NCI-H2171 (cell line): ENCODE results near the gene RNF220.
"Not testable (repeated sequence)": the region's sequence is repeated elsewhere in the genome, so short reads cannot be mapped to it uniquely, and the experiment has no call there.

ENCODE experiments used
- DNase-seq: peaks from one replicate; lab custom pipeline; 2025; lab: John Stamatoyannopoulos, UW

The RNF220 gene

DNA sequence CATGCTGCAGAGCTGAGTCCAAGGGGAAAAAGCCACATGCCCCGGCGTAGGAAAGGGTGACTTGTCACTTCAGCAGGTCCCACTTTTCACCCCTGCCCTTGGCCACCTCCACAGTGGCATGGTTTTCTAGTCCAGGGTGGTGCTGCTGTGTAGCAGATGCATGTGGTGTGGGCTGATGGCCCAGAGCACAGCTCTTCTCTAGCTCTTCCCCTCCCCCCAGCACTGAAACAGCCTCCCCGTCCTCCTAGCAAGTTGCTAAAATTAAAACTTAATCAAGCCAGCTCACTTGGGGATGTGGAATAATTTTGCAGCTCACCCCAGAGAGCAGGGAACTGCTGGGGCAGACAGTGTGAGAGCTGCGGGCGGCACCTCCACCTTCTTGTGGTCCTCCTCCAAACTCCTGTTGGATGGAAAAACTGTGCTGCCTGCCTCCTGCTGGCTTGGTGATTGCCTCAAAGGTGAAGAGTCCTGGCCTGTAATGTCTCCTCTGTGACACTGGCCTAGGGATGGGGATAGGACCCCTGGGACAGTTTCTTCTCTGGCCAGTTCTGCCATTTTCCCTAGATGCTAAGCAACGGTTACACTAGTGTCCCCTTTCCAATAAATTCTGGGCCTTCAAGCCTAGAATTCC, 91.6 kb downstream of the RNF220 start:
- no peak for DNase-seq

- peak; percentile 8 for DNase-seq
These were observed 92.5 kb downstream of the RNF220 start for GRCh38 chr1:44497422-44498170.

GRCh38 chr1:44499306-44499705, 94.3 kb downstream of the RNF220 start:
- DNase-seq, result no peak

DNA sequence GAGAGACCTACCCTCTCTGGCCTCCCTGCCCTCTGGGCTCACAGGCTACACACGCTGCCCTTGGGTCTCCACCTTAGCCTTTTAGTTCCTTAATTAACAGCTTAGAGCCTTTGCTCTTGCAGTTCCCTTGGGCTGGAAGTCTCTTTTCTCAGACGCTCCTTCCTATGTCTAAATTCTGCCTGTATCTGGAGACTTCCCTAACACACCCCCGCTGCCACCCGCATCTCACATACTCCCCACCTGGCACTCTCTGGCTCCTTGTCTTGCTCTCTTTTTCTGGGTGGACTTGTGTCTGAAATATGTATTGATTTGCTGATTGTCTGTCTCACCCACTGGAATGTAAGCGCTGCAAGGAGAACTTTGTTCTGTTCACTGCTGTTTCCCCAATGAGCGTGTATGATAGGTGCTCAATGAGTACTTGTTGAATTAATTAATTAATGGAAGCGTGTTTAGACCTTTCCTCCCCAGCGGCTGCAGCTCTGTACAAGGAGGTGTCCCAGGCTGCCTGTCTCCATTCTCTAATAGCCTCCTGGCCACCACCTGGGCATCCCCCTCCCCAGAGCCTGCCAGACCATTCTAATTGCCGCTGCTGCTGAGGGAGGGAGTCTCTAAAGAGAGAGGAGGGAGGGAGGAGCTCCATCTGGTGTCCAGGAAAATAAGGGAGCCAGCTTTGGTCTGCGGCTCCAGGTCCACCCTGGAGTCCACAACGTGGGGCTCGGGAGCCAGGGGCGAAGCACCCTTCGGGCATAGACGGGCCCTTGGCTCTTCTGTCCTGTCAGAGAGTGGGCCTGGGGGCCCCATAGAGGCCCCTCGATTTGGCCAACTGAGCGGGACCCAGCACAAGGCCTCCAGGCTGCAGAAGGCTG, 95.4 kb downstream of the RNF220 start:
- DNase-seq, result no peak

DNA sequence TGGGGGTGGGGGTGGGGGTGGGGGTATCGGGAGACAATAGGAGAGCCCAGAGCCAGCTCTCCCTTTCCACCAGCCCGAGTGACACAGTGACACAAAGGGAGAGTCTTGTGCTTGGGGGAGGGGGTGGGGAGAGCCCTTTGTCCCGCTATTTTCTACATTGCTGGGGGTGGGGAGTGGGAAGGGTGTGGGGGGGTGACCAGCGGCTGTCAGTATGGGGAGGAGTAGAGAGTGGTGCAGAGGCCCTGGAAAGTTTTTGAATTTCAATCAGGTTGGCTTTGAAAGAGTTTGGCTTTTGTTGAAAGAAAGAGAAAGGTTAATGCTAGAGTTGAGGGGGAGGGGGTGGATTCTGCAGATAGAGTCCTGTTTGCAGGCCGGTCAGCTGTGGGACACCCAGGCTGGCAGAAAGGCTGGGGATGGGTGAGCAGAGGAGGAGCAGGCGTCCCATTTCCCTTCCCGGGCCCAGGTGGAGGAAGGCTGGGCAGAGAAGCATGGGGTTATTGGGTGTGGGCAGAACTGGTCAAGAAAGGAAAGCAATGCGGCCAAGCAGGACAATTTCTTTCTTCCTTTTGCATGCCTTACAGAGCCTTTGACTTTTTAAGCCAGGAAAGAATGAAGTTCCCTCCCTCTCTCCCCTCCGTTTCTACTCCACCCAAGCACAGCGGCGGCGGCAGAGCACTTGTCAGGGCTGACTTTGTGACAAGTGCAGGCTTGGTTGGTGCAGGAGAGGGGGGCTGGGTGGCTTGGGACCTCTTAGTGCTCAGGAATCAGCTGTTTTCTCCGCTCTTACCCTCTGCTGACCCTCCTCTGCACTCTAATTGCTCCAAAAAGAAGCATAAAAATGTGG, 96.2 kb downstream of the RNF220 start:
- no peak for DNase-seq

DNA sequence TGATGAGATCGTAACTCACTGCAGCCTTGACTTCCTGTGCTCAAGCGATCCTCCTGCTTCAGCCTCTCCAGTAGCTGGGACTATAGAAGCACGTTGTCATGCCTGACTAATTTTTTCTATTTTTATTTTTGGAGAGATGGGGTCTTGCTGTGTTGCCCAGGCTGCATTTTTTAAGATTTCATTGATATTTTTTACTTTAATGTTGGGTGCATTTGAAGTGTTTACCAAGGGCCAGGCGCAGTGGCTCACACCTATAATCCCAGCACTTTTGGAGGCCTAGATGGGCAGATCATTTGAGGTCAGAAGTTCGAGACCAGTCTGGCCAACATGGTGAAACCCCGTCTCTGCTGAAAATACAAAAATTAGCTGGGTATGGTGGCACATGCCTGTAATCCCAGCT, 97.8 kb downstream of the RNF220 start:
- DNase-seq, result not testable (repeated sequence)

GRCh38 chr1:44503625-44504024, 98.6 kb downstream of the RNF220 start:
- DNase-seq, result no peak

GRCh38 chr1:44505210-44505993, 100.3 kb downstream of the RNF220 start:
- DNase-seq, result no peak

DNA sequence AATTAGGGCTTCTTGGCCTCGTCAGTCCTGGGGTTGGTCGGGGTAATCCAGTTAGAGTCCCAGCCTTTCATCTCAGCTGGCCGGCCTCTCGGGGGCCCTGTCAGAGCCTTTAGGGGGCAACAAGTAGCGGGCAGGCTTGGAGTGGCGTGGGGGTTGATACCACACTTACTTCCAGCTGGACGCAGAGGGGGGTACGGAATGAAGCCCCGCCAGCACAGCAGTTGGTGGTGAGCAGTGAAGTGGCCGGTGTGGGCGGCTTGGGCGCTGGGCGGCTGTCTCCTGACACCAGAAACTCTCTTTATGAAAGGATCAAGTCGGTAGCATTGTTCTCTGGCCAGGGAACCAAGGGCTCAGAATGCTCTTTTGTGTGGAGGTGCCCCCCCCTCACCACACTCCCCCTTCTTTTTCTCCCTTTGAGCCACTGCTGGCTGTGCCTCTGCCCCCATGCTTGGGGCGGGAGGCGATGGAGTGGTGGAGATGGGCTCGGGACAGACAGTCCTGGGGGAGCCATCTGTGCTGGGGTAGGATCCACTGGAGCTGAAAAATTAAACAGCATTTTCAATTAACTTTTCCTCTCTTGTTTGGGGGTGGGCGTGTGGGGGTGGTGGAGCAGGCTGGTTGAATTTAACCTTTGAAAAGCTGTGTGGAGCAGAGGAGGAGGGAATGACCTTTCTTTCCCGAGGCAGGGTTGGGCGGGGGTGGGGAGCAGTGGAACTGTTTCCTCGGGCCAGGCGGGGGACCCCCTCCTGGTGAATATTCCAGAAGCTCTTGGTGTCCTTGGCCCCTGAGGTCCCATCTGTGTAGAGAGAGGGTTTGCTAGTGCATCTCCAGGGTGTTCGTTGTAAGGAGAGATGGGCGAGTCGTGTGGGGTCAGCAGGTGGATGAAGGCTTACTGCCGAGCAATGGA, 102.7 kb downstream of the RNF220 start:
- no peak for DNase-seq

DNA sequence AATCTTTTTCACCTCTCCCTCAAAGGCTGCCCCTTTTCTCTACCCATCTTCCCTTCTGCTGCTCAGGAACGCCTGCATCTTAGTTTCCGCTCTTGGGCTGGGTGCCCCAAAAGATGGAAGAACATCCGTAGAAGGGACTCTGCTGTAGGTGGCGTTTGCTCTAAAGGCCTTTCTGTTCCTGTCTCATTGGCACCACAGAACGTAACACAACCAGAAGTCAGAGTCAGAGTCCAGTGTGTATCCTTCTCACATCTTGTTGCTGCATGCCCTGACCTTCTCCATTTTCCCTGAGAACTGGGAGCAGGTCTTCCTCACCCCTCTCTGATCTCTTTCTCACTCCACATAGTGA, 103.3 kb downstream of the RNF220 start:
- DNase-seq, result no peak

- DNase-seq, result no peak
These were observed 106.3 kb downstream of the RNF220 start for GRCh38 chr1:44511363-44511762.

DNA sequence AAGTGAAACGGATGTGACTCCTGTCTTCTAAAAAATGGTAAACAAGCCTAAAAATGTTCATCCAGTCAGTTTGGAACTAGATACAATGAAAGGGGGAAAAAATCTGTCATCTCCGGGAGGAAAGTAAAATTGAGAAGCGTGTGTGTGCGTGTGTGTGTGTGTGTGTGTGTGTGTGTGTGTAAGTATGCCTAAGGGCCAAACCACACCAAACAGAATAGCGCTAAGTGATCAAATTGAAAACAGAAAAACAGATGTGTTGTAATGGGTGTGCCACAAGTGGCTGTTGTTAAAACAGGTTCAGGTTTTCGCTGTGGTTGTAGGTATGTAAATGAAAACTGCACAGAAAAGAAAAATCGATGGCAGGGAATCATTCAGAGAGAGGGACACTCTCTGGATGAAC, 106.7 kb downstream of the RNF220 start:
- DNase-seq, result no peak

GRCh38 chr1:44512313-44512885, 107.3 kb downstream of the RNF220 start:
- peak; percentile 12 for DNase-seq

DNA sequence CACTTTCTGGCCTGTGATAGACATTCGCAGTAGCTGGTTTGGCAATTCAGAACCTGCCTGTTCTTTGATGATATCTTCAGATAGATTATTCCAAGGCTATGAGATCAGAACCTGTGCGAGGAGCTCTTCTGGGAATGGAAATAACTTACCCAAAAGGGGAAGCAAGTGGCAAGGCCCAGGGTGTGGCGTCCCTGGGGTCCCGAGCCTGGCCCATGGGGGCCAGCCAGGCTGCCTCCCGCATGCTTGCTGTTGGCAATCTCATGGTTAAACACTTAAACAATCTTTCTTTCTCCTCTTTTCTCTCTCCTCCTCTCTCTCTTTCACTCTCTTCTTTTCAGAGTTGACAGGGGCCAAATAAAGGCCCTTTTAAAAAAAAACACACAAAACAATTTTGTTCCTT, 108.1 kb downstream of the RNF220 start:
- DNase-seq, result no peak

- DNase-seq, result no peak
These were observed 109.6 kb downstream of the RNF220 start for GRCh38 chr1:44514673-44515072.

- no peak for DNase-seq
These were observed 110.4 kb downstream of the RNF220 start for GRCh38 chr1:44515416-44515815.

DNA sequence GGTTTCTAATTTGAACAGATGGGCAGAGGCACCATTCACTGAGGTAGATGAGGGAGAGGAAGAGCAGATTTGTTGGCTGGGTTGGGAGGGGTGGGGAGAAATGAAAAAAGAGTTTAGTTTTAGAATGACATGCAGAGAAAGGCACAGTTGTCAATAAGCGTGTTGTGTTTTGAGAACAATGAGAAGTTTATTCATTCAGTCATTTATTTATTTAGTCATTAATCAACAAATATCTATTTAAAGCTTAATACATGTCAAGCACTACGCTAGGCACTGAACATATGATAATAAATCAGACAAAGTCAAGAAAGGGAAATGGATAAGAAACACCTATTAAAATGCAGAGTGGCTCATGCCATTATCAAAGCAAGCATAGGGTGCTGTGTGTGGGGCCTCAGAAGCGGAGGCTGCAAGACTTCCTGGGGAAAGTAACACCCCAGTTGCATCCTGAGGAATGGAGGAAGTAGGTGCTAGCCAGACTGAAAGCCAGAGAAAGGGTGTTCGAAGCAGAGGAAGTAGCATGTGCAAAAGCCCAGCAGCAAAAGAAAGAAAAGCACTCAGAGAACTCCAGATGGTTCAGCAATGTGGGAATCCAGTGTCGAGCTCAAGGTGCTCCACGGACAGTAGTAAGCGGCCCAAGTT, 114.1 kb downstream of the RNF220 start:
- no peak for DNase-seq

DNA sequence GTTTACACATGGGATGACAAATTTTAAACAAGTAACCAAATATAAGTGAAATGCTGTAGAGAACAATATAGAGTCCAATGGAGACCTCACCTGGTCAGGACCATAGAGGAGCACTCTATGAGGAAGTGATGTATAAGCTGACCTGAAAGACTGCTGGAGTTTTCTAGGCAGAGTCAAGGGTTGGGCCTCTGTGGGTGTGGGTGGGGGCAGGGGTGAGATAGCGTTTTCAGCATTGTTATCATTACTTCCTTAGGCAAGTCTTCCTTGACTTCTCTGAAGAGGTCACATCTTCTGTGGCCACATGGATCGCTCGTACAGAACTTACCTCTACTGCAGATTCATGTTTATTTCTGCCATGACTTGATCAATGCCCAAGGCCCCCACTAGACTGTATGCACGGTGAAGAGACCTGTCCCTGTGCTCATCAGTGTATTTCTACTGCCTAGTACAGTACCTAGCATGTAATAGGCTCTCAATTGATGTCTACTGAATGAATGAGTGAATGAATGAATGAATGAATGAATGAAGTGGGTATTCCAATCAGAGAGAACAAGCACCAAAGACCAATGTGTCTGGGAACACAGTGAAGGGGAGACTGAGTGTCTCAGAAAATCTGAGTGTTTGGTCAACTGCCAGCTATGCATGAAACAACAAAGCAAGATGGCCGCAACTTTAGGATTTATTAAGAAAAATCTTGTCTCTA, 116.5 kb downstream of the RNF220 start:
- DNase-seq, result no peak
